B cell (primary cell): Measurements from ENCODE around the gene KLHL10. TPM values are rescaled to one million over a fixed set of nuclear protein-coding genes. Genes with fewer than 3 reads are reported as not detected.
A peak's percentile ranks its signal among the peaks of the same experiment; 100 is the strongest.

Experiments
- ATAC-seq: fragments of 200-7000 bp; cut with Tn5 transposase; one replicate; pipeline ENCODE4 v1.10.0; 2021; ENCODE audit warnings: low read depth, mild to moderate bottlenecking, moderate number of reproducible peaks, moderate library complexity
- CTCF ChIA-PET: fragments of 350-600 bp; sonication (Branson Sonifier 250); formaldehyde crosslinking; loops from one replicate; lab custom pipeline; 2021; ENCODE audit warnings: antibody characterized with exemption, inconsistent platforms; lab: Charles Lee
- POLR2A ChIA-PET: fragments of 350-600 bp; sonication (Branson Sonifier 250); formaldehyde crosslinking; loops from one replicate; lab custom pipeline; 2021; ENCODE audit warnings: antibody characterized with exemption; lab: Charles Lee
- DNase-seq: peaks from one replicate; pipeline ENCODE4 v3.0.0; 2013
- H2AFZ ChIP-seq: 2 replicates; pipeline ENCODE4 v1.6.1; 2012; ENCODE audit warnings: mild to moderate bottlenecking, low read depth, low read length; ENCODE audit not compliant: insufficient read depth, poor library complexity, severe bottlenecking
- H3K27ac ChIP-seq, 2 donors: 1 replicate in 1 of 2; 2 replicates in 1 of 2; pipeline ENCODE4 v1.5.1; 2012 to 2013; ENCODE audit warnings: low read length in 2 of 2, mild to moderate bottlenecking in 2 of 2, moderate library complexity in 1 of 2
- H3K27me3 ChIP-seq, 4 experiments: fragments of 200-600 bp in 1 of 4; sonication (generic) in 1 of 4; replicated peaks in 1 of 4; 1 replicate in 2 of 4; 2 replicates in 2 of 4; pipeline versions ENCODE4 v1.6.1 to v1.7.0; 2013 to 2016; ENCODE audit warnings: low read length in 3 of 4, mild to moderate bottlenecking in 2 of 4, mixed read lengths in 1 of 4, moderate library complexity in 1 of 4; ENCODE audit not compliant: insufficient read depth in 4 of 4, control insufficient read depth in 3 of 4; ENCODE audit errors: control extremely low read depth in 1 of 4
- H3K36me3 ChIP-seq, 2 experiments: replicated peaks in 1 of 2; 1 replicate in 1 of 2; 2 replicates in 1 of 2; pipeline versions ENCODE4 v1.6.1 to v1.7.1; 2013; ENCODE audit warnings: low read length in 1 of 2; ENCODE audit not compliant: insufficient read depth in 2 of 2, control insufficient read depth in 1 of 2; ENCODE audit errors: control extremely low read depth in 1 of 2, extremely low read depth in 1 of 2
- H3K4me1 ChIP-seq, 2 donors: fragments of 200-600 bp in 1 of 2; sonication (generic) in 1 of 2; 1 replicate in 1 of 2; 2 replicates in 1 of 2; pipeline versions ENCODE4 v1.5.1 to v1.6.1; 2013 to 2017; ENCODE audit warnings: low read length in 2 of 2; ENCODE audit not compliant: control insufficient read depth in 2 of 2, insufficient read depth in 2 of 2
- H3K4me2 ChIP-seq: replicated peaks from 2 replicates; pipeline ENCODE3; 2012; ENCODE audit warnings: mild to moderate bottlenecking, low read depth, low read length; ENCODE audit not compliant: poor library complexity, severe bottlenecking
- H3K4me3 ChIP-seq, 5 experiments: fragments of 200-600 bp in 1 of 5; sonication (generic) in 1 of 5; 1 replicate in 3 of 5; 2 replicates in 2 of 5; pipeline versions ENCODE4 v1.5.1 to v1.7.0; 2011 to 2016; ENCODE audit warnings: low read length in 4 of 5, mild to moderate bottlenecking in 4 of 5, low read depth in 2 of 5, control low read depth in 1 of 5, moderate library complexity in 1 of 5; ENCODE audit not compliant: insufficient read depth in 1 of 5; ENCODE audit errors: control extremely low read depth in 1 of 5, extremely low read depth in 1 of 5
- H3K79me2 ChIP-seq: fragments of 200-600 bp; sonication (generic); one replicate; pipeline ENCODE4 v1.6.0; 2016; ENCODE audit warnings: low read length; ENCODE audit not compliant: control insufficient read depth, insufficient read depth
- H3K9ac ChIP-seq: fragments of 200-600 bp; sonication (generic); 2 replicates; pipeline ENCODE4 v1.6.1; 2017; ENCODE audit warnings: mild to moderate bottlenecking, low read length, moderate library complexity
- H3K9me3 ChIP-seq, 3 donors: one replicate each; pipeline versions ENCODE4 v1.6.1 to v1.7.1; 2013; ENCODE audit warnings: low read length in 2 of 3; ENCODE audit not compliant: control insufficient read depth in 2 of 3, insufficient read depth in 1 of 3; ENCODE audit errors: control extremely low read depth in 1 of 3
- H4K20me1 ChIP-seq: 2 replicates; pipeline ENCODE4 v1.6.0; 2012; ENCODE audit warnings: mild to moderate bottlenecking, low read length; ENCODE audit not compliant: insufficient read depth, control insufficient read depth, poor library complexity, severe bottlenecking
- H3K27ac Mint-ChIP-seq: one replicate; pipeline ENCODE4 v1.8.0; 2021; ENCODE audit warnings: mixed read lengths
- H3K27me3 Mint-ChIP-seq: one replicate; pipeline ENCODE4 v1.8.0; 2021; ENCODE audit warnings: mixed read lengths
- H3K4me1 Mint-ChIP-seq: one replicate; pipeline ENCODE4 v1.8.0; 2021; ENCODE audit warnings: mixed read lengths
- H3K4me3 Mint-ChIP-seq: one replicate; pipeline ENCODE4 v1.8.0; 2021; ENCODE audit warnings: mixed read lengths
- H3K9me3 Mint-ChIP-seq: one replicate; pipeline ENCODE4 v1.8.0; 2022; ENCODE audit warnings: mixed read lengths; ENCODE audit not compliant: insufficient read depth
- CTCF ChIP-seq: fragments of 200-600 bp; IDR thresholded peaks from one replicate; pipeline ENCODE4 v1.8.0; 2022; ENCODE audit warnings: antibody characterized with exemption, mild to moderate bottlenecking
- EZH2 ChIP-seq: IDR thresholded peaks from 2 replicates; pipeline ENCODE4 v1.6.1; 2012; ENCODE audit warnings: borderline replicate concordance, low read depth, mild to moderate bottlenecking, moderate library complexity, low read length; ENCODE audit not compliant: insufficient read depth, poor library complexity, severe bottlenecking
- WGBS: methylation state at CpG from one replicate; pipeline ENCODE4 v1.1.5; 2013; ENCODE audit warnings: missing lambda C conversion rate; ENCODE audit not compliant: insufficient coverage; 5-methylcytosine and 5-hydroxymethylcytosine counted together
- intact Hi-C: fragments of 100-400 bp; cut with micrococcal nuclease; formaldehyde crosslinking; loops from one replicate; pipeline ENCODE4 v1.10.0; 2022
- polyA minus RNA-seq: library from RNA; depleted of rRNA, polyadenylated mRNA; stranded (reverse); fragments of >200 nt; gene quantifications from 2 replicates; pipeline ENCODE4 v1.2.3, GENCODE V29; 2012
- polyA plus RNA-seq: library from polyadenylated mRNA; depleted of rRNA; stranded (reverse); fragments of >200 nt; gene quantifications from 2 replicates; pipeline ENCODE4 v1.2.3, GENCODE V29; 2012
- total RNA-seq, 2 donors: library from RNA; stranded (reverse); fragments of 120-200 nt in 1 of 2; gene quantifications; 1 replicate in 1 of 2; 2 replicates in 1 of 2; pipeline versions ENCODE4 v1.2.3 to v1.2.4, GENCODE V29; 2013 to 2022

Gene KLHL10
- total RNA-seq (0.12 and 0.15 TPM in 2 replicates), polyA plus RNA-seq (0.37 TPM in 1 of 2 replicates, not detected in the other), polyA minus RNA-seq (0.14 TPM in 1 of 2 replicates, not detected in the other)
- 0.14 TPM for total RNA-seq (2013)

- H3K79me2 ChIP-seq = peaks cover 7% of the 10 kb centered on the region
- WGBS = 90% methylated on average over 13 of the region's 15 CpGs
- peak within 1 kb of the TSS; percentile 90 for H3K4me2 ChIP-seq
- POLR2A ChIA-PET = no interaction called here
- no peaks in the 10 kb centered on the region for H3K27me3 Mint-ChIP-seq
- peaks cover 0 to 5% of the 10 kb centered on the region in 2 experiments for H3K36me3 ChIP-seq
- H4K20me1 ChIP-seq = no peaks in the 10 kb centered on the region
- no peak within 1 kb of the TSS for H3K27ac ChIP-seq
- peak within 1 kb of the TSS; percentile 88 for H3K9ac ChIP-seq
- no peak within 1 kb of the TSS for H3K27ac Mint-ChIP-seq
- peak within 1 kb of the TSS; percentile 92 for H3K4me3 Mint-ChIP-seq
- H3K4me3 ChIP-seq = peak within 1 kb of the TSS in 4 of 5 experiments; percentile 62 to 80 (median 70)
- H3K9me3 Mint-ChIP-seq = no peaks in the 10 kb centered on the region
- H3K9me3 ChIP-seq = no peaks in the 10 kb centered on the region
- intact Hi-C loops = no loop called here
- TF ChIP-seq EZH2 (no peak), CTCF (no peak)
- peaks cover 12 to 14% of the 10 kb centered on the region in 2 donors for H3K4me1 ChIP-seq
- ATAC-seq (no peak), DNase-seq (no peak)
- peaks cover 13% of the 10 kb centered on the region for H3K4me1 Mint-ChIP-seq
- peaks cover 0 to 13% (median 0%) of the 10 kb centered on the region in 4 experiments for H3K27me3 ChIP-seq
- H2AFZ ChIP-seq = peak within 1 kb of the TSS; percentile 97
- CTCF ChIA-PET = interaction anchor here (1.2 to 1.3 kb wide), 2 partner anchors 26 to 189 kb away, joined by 3 to 5 read pairs; partner anchors contain the start of gene P3H4
Observed at GRCh38 chr17:41837761-41838538, at the start of gene KLHL10. Gene KLHL10 (plus strand): TSS chr17:41837825. CDS start chr17:41837933, 108 bp downstream.
